GM12874 (cell line): Measurements from ENCODE around the gene DBP.

Experiments
- CTCF ChIP-seq: IDR thresholded peaks from 2 replicates; pipeline ENCODE4 v1.5.1; 2011; ENCODE audit warnings: low read depth, mild to moderate bottlenecking, control low read depth, low read length, moderate library complexity; ENCODE audit not compliant: insufficient read depth

The DBP gene

GRCh38 chr19:48613852-48614435 lies 23.2 kb downstream of the DBP start:
- no peak for TF ChIP-seq CTCF

- no peak for TF ChIP-seq CTCF
Measured at GRCh38 chr19:48613024-48613851, 23.9 kb downstream of the DBP start.

- no peak for TF ChIP-seq CTCF
Measured at GRCh38 chr19:48611872-48612271, 25.3 kb downstream of the DBP start.

GRCh38 chr19:48609571-48610108 lies 27.5 kb downstream of the DBP start:
- TF ChIP-seq CTCF = no peak

GRCh38 chr19:48608798-48609263 lies 28.3 kb downstream of the DBP start:
- TF ChIP-seq CTCF = peak; percentile 75

GRCh38 chr19:48607359-48607755 lies 29.8 kb downstream of the DBP start:
- no peak for TF ChIP-seq CTCF
